Upper lobe of left lung (tissue), 4 donors: ENCODE data around the gene BMP7.

Experiments used
- EP300 ChIP-seq, 4 donors: sonication (generic); formaldehyde crosslinking; IDR thresholded peaks; one replicate each; pipeline ENCODE4 v1.5.1; 2017; ENCODE audit warnings: antibody characterized with exemption in 4 of 4, control low read depth in 2 of 4
- POLR2A ChIP-seq, 4 donors: fragments of 450-650 bp; IDR thresholded peaks; one replicate each; pipeline ENCODE4 v1.5.1; 2016 to 2017; ENCODE audit warnings: antibody characterized with exemption in 4 of 4, mild to moderate bottlenecking in 2 of 4
- POLR2AphosphoS5 ChIP-seq, 2 donors: sonication (generic); formaldehyde crosslinking; IDR thresholded peaks; one replicate each; pipeline ENCODE4 v1.5.1; 2017; ENCODE audit warnings: antibody characterized with exemption in 2 of 2
- TF ChIP-seq, protein P1 (sequence below), 6 experiments: fragments of 450-650 bp in 4 of 6; fragments of 200-600 bp in 2 of 6; sonication (generic) in 2 of 6; IDR thresholded peaks; one replicate each; pipeline ENCODE4 v1.5.1; 2016 to 2019; ENCODE audit warnings: antibody characterized with exemption in 6 of 6

DNA sequence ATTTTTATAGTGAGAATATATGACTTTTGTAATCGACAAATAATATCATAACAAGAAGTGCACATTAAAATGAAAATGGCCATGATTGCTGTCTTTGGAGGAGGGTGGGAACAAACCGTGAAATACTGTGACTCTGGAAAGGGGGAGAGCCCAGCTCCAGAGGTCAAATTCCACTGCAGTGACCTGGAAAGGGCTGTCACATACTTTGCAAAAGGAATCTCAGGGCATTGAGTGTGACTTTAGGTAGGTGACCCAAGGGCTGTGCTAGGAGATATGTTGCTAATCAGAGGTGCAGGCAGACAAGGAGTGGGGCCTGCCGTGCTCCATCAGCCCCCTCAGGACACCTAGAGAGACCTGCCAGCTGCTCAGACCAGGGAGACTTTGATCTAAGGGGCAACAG lies 28.1 kb upstream of the BMP7 start:
- TF ChIP-seq POLR2A (IDR thresholded peaks at IDR 0.05) (no peak), EP300 (IDR thresholded peaks at IDR 0.05) (no peak), POLR2AphosphoS5 (IDR thresholded peaks at IDR 0.05) (no peak)
- TF ChIP-seq, protein P1, sequence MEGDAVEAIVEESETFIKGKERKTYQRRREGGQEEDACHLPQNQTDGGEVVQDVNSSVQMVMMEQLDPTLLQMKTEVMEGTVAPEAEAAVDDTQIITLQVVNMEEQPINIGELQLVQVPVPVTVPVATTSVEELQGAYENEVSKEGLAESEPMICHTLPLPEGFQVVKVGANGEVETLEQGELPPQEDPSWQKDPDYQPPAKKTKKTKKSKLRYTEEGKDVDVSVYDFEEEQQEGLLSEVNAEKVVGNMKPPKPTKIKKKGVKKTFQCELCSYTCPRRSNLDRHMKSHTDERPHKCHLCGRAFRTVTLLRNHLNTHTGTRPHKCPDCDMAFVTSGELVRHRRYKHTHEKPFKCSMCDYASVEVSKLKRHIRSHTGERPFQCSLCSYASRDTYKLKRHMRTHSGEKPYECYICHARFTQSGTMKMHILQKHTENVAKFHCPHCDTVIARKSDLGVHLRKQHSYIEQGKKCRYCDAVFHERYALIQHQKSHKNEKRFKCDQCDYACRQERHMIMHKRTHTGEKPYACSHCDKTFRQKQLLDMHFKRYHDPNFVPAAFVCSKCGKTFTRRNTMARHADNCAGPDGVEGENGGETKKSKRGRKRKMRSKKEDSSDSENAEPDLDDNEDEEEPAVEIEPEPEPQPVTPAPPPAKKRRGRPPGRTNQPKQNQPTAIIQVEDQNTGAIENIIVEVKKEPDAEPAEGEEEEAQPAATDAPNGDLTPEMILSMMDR (IDR thresholded peaks at IDR 0.05): no peak
